Ascending aorta (tissue), 2 donors: ENCODE results near the gene HOTAIR. TPM values are rescaled to one million over a fixed set of nuclear protein-coding genes. Genes with fewer than 3 reads are reported as not detected.

Experiments
- DNase-seq, 2 donors: peaks; one replicate each; pipeline ENCODE4 v3.0.0-alpha.2; 2019; ENCODE audit warnings: low spot score in 2 of 2
- H3K27ac ChIP-seq, 2 donors: fragments of 200-600 bp; sonication (generic); one replicate each; pipeline ENCODE4 v1.5.1; 2016 to 2017; ENCODE audit warnings: mild to moderate bottlenecking in 1 of 2
- H3K27me3 ChIP-seq: fragments of 200-600 bp; sonication (generic); one replicate; pipeline ENCODE4 v1.5.1; 2017
- H3K36me3 ChIP-seq, 2 donors: fragments of 200-600 bp; sonication (generic); one replicate each; pipeline ENCODE4 v1.5.1; 2016
- H3K4me1 ChIP-seq, 2 donors: fragments of 200-600 bp; sonication (generic); one replicate each; pipeline ENCODE4 v1.5.1; 2016 to 2017; ENCODE audit warnings: mild to moderate bottlenecking in 1 of 2
- H3K4me3 ChIP-seq, 2 donors: fragments of 200-600 bp; sonication (generic); one replicate each; pipeline ENCODE4 v1.5.1; 2016 to 2017; ENCODE audit warnings: mild to moderate bottlenecking in 1 of 2
- H3K9me3 ChIP-seq, 2 donors: fragments of 200-600 bp; sonication (generic); one replicate each; pipeline ENCODE4 v1.5.1; 2016
- intact Hi-C: fragments of 100-400 bp; cut with DNase I; formaldehyde crosslinking; loops from one replicate; pipeline ENCODE4 v1.15.1; 2023
- total RNA-seq: library from RNA; depleted of rRNA; stranded (reverse); fragments of >200 nt; gene quantifications from one replicate; pipeline ENCODE4 v1.1.0, GENCODE V29; 2016
- TF ChIP-seq, protein P1 (sequence below), 3 experiments: fragments of 200-600 bp in 2 of 3; fragments of 450-650 bp in 1 of 3; sonication (generic) in 2 of 3; IDR thresholded peaks; one replicate each; pipeline ENCODE4 v1.5.1; 2016 to 2019; ENCODE audit warnings: antibody characterized with exemption in 3 of 3, mild to moderate bottlenecking in 1 of 3, moderate library complexity in 1 of 3

HOTAIR gene
- total RNA-seq, 1 donor from 2014 or later = not detected

DNA sequence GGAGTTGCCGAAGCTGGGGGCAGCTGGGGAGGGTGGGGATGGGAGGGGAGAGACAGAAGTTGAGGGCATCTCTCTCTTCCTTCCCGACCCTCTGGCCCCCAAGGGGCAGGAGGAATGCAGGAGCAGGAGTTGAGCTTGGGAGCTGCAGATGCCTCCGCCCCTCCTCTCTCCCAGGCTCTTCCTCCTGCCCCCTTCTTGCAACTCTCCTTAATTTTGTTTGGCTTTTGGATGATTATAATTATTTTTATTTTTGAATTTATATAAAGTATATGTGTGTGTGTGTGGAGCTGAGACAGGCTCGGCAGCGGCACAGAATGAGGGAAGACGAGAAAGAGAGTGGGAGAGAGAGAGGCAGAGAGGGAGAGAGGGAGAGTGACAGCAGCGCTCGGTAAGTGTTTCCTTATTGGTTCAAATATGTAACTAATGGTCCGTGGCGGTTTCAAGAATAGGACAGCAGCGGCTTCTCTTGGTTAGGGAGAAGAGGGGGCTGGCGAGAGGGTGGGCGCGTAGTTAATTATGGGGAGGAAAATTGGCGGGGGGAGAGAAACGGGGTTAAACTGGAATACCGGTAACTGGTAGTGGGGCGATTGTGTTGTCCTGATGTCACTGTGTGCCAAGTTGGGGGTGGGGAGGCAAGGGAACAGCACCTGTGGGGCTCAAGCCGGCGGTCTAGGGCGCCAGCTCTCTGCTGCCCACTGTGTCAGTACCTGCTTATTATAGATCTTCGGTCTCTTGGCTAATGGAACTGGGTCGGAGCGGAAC is 42.5 kb upstream of the HOTAIR start:
- H3K27ac ChIP-seq = peak overlapping the region; percentile 94 to 96
- H3K9me3 ChIP-seq = no peaks in the 10 kb centered on the region
- no peaks in the 10 kb centered on the region for H3K36me3 ChIP-seq
- no peak for DNase-seq
- H3K4me3 ChIP-seq = peak overlapping the region; percentile 47 to 71
- TF ChIP-seq, protein P1, sequence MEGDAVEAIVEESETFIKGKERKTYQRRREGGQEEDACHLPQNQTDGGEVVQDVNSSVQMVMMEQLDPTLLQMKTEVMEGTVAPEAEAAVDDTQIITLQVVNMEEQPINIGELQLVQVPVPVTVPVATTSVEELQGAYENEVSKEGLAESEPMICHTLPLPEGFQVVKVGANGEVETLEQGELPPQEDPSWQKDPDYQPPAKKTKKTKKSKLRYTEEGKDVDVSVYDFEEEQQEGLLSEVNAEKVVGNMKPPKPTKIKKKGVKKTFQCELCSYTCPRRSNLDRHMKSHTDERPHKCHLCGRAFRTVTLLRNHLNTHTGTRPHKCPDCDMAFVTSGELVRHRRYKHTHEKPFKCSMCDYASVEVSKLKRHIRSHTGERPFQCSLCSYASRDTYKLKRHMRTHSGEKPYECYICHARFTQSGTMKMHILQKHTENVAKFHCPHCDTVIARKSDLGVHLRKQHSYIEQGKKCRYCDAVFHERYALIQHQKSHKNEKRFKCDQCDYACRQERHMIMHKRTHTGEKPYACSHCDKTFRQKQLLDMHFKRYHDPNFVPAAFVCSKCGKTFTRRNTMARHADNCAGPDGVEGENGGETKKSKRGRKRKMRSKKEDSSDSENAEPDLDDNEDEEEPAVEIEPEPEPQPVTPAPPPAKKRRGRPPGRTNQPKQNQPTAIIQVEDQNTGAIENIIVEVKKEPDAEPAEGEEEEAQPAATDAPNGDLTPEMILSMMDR (IDR thresholded peaks at IDR 0.05) = peak in 1 of 3 experiments; percentile 19
- intact Hi-C loops = loop anchor here (5.0 to 10.0 kb wide), 4 partner anchors 110 to 338 kb away; partner anchors contain the start of genes CBX5 and HNRNPA1
- no peaks in the 10 kb centered on the region for H3K27me3 ChIP-seq
- peaks cover 0 to 10% of the 10 kb centered on the region in 2 donors for H3K4me1 ChIP-seq

DNA sequence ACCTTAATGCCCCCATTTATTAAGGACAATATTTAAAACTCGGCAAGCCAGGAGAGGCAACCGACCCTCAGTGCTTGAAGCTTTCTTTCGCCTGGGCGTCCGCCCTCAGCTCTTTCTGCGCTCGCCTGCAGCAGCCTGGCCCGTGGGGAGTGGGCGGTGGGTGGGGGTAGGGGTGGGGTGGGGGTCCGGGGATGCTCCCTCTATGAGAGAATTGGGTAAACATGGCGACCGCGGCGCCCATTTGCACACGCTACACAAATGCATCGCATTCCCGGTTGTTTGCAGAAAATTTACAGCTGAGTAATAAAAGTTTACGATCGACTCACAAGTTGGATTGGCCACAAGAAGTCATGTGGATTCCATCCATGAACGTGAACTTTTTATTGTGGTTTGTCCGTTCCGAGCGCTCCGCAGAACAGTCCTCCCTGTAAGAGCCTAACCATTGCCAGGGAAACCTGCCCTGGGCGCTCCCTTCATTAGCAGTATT is 41.8 kb upstream of the HOTAIR start:
- TF ChIP-seq, protein P1 (IDR thresholded peaks at IDR 0.05) = no peak
- peak in 1 of 2 donors; percentile 72 for DNase-seq
- Histone ChIP-seq H3K4me3 (peak overlapping the region; percentile 47 to 71), H3K4me1 (peaks cover 0 to 10% of the 10 kb centered on the region in 2 donors), H3K9me3 (no peaks in the 10 kb centered on the region), H3K36me3 (no peaks in the 10 kb centered on the region), H3K27ac (peak overlapping the region; percentile 94 to 96), H3K27me3 (no peaks in the 10 kb centered on the region)
- intact Hi-C loops = loop anchor here (5.0 to 10.0 kb wide), 4 partner anchors 111 to 338 kb away; partner anchors contain the start of genes CBX5 and HNRNPA1

DNA sequence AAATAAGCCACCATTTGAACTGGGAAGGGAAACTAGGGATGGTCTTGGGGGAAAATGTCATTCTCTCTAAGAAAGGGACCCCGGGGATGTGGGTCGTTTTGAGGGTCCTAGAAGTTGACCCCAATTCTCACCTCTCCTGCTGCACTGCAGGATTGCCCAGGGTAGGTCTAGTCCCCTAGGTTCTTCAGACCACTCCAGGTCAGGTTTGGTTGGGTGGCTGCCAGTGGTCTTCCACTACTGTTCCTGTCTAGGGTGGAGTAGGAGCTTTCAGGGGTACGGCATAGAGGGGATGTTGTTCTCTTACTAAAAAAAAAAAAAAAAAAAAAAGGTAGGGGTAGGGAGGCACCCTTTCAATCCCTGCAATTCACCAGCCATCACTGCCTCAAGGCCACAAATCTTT is 41.3 kb upstream of the HOTAIR start:
- Histone ChIP-seq H3K4me3 (peak overlapping the region; percentile 47 to 71), H3K27ac (peak overlapping the region in 1 of 2 donors; percentile 96), H3K9me3 (no peaks in the 10 kb centered on the region), H3K4me1 (peaks cover 0 to 10% of the 10 kb centered on the region in 2 donors), H3K27me3 (no peaks in the 10 kb centered on the region), H3K36me3 (no peaks in the 10 kb centered on the region)
- TF ChIP-seq, protein P1 (IDR thresholded peaks at IDR 0.05) = no peak
- intact Hi-C loops = loop anchor here (5.0 to 10.0 kb wide), 4 partner anchors 111 to 339 kb away; partner anchors contain the start of genes CBX5 and HNRNPA1
- no peak for DNase-seq

DNA sequence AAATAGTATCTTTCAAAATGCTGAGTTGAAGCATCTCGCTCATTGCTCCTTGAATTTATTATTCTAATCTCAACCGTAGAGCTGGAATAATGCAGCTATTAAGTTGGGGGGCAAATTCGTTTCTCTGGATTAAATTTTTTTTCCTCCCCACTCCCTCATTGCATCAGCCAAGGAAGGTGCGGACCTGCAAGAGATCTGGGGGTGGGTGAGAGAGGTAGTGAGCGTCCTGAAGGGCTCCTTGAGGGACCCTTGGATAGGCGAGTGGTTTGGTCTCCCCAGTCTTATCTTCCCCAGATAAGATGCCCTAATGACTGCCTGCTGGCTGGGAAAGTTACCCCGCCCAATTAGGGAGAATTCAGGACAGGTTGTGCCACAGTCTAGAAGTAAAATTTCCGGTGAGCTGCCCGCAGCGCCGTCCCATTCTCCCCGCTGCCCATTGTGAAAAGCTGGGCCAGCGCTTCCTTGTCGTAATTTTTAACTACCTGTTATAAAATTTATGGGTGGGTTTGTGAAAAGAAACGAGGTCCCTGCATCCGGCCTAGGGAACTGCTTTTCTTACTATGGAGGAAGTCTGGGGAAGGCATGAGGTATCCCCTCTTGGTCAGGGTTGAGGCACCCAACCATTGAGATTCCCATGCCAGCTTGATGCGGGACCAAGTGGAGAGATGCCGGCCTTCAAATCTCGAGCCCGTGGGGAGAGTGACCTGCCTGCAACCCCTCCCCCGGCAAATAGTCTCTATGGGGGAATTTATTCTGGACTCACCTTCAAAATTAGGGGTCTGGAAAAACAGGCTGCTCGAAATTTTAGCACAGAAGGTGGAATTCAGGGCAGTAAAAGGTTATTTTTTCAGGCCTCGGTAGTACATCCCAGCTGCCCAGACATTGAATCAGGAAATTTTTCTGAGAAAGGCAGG is 40.5 kb upstream of the HOTAIR start:
- TF ChIP-seq, protein P1 (IDR thresholded peaks at IDR 0.05) = no peak
- H3K27me3 ChIP-seq = no peaks in the 10 kb centered on the region
- H3K9me3 ChIP-seq = no peaks in the 10 kb centered on the region
- DNase-seq = no peak
- H3K36me3 ChIP-seq = no peaks in the 10 kb centered on the region
- no peak overlapping the region for H3K27ac ChIP-seq
- intact Hi-C loops = loop anchor here (5.0 to 10.0 kb wide), 4 partner anchors 112 to 340 kb away; partner anchors contain the start of genes CBX5 and HNRNPA1
- peaks cover 0 to 4% of the 10 kb centered on the region in 2 donors for H3K4me1 ChIP-seq
- H3K4me3 ChIP-seq = no peak overlapping the region

DNA sequence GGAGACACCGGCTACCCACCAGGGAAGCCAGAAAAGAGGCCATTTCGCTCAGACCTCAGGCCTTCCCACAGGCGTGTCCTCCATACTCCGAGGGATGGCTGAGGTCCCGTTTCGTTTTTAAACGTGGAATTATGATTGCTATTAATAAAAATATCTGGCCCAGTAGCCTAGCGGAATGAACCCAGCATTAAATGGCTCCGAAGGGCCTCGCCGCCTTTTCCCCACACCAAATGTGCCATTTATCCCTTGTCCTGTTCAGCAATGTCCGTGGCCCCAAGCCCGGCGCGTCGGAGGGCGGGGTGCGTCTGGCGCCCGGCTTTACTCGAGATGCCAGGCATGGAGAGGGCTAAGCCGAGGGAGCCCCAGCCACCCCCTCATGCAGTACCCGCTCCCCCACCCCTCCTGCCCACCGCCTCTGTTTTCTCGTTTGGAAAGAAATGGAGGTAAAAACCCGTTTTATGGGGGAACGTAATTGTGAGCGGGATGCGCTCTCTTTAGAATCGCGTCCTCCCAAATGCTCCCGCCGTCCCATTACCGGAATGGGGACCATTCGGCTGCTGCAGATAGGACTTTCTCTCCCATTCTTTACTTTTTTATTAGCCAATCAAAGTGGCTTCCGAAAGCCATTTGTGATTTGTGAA is 39.7 kb upstream of the HOTAIR start:
- Histone ChIP-seq H3K4me3 (peak overlapping the region; percentile 25 to 34), H3K27me3 (peaks cover 5% of the 10 kb centered on the region), H3K27ac (peak overlapping the region in 1 of 2 donors; percentile 2), H3K4me1 (peaks cover 0 to 7% of the 10 kb centered on the region in 2 donors), H3K9me3 (no peaks in the 10 kb centered on the region), H3K36me3 (no peaks in the 10 kb centered on the region)
- intact Hi-C loops = loop anchor here (5.0 to 10.0 kb wide), 4 partner anchors 113 to 340 kb away; partner anchors contain the start of genes CBX5 and HNRNPA1
- TF ChIP-seq, protein P1 (IDR thresholded peaks at IDR 0.05) = no peak
- DNase-seq = no peak
